NT2/D1 (cell line): Measurements from ENCODE around the gene NPY4R2.
"Not testable (repeated sequence)": the region's sequence is repeated elsewhere in the genome, so short reads cannot be mapped to it uniquely, and the experiment has no call there.

Experiments used
- DNase-seq: peaks from one replicate; pipeline ENCODE4 v3.0.0-alpha.2; 2011; ENCODE audit warnings: low read depth, low spot score
- H3K27me3 ChIP-seq: 2 replicates; pipeline ENCODE4 v1.6.0; 2011; ENCODE audit warnings: mild to moderate bottlenecking; ENCODE audit not compliant: insufficient read length, insufficient read depth
- H3K36me3 ChIP-seq: 2 replicates; pipeline ENCODE4 v1.6.1; 2011; ENCODE audit warnings: mild to moderate bottlenecking, low read length, mixed read lengths; ENCODE audit not compliant: insufficient read depth, insufficient read length
- H3K4me1 ChIP-seq: 2 replicates; pipeline ENCODE4 v1.5.1; 2011; ENCODE audit not compliant: insufficient read depth, insufficient read length
- H3K4me3 ChIP-seq: 2 replicates; pipeline ENCODE4 v1.5.1; 2011; ENCODE audit warnings: low read depth; ENCODE audit not compliant: insufficient read length
- H3K9ac ChIP-seq: 2 replicates; pipeline ENCODE4 v1.6.0; 2011; ENCODE audit warnings: low read depth; ENCODE audit not compliant: insufficient read length
- H3K9me3 ChIP-seq: 2 replicates; pipeline ENCODE4 v1.5.1; 2011; ENCODE audit warnings: mild to moderate bottlenecking, low read length; ENCODE audit not compliant: insufficient read depth

The NPY4R2 gene

DNA sequence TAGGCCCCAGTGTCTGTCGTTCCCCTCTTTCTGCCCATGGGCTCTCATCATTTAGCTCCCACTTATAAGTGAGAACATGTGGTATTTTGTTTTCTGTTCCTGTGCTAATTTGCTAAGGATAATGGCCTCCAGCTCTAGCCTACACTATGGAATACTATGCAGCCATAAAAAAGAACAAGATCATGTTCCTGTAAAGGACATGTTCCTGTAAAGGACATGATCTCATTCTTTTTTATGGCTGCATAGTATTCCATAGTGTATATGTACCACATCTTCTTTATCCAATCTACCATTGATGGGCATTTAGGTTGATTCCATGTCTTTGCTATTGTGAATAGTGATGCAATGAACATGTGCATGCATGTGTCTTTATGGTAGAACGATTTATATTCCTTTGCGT is 19.2 kb downstream of the NPY4R2 start:
- not testable (repeated sequence) for H3K9ac ChIP-seq, H3K36me3 ChIP-seq, H3K4me1 ChIP-seq, DNase-seq, H3K27me3 ChIP-seq, H3K9me3 ChIP-seq, H3K4me3 ChIP-seq

DNA sequence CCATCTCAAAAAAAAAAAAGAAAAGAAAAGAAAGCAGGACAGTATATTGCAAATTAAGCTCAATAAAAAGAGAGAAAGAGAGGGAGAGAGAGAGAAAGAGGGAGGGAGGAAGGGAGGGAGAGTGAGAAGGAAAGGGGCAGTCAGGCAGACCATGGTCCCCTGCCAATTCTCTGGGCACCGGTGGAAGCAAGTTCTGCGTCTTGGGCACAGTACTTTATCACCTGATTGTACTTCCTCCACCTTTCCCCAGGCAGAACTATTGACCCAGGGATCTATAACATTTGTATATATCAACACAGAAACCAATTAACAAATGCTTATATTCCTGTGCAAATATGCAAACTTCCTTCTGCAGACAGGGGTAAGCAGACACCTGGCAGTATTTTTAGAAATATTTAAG is 22.4 kb downstream of the NPY4R2 start:
- not testable (repeated sequence) for DNase-seq, H3K4me1 ChIP-seq, H3K4me3 ChIP-seq, H3K9me3 ChIP-seq, H3K27me3 ChIP-seq, H3K36me3 ChIP-seq, H3K9ac ChIP-seq

DNA sequence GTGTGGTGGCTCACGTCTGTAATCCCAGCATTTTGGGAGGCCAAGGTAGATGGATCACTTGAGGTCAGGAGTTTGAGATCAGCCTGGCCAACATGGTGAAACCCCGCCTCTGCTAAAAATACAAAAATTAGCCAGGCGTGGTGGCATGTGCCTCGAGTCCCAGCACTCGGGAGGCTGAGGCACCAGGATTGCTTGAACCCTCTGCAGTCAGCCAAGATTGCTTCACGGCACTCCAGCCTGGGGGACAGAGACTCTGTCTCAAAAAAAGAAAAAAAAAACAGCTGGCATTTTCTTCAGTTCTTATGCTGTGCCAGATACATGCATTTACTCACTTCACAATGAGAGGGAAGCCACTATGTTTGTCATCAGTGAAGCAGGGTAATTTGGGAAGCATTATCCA is 22.9 kb downstream of the NPY4R2 start:
- not testable (repeated sequence) for H3K4me3 ChIP-seq, DNase-seq, H3K9ac ChIP-seq, H3K9me3 ChIP-seq, H3K27me3 ChIP-seq, H3K4me1 ChIP-seq, H3K36me3 ChIP-seq

DNA sequence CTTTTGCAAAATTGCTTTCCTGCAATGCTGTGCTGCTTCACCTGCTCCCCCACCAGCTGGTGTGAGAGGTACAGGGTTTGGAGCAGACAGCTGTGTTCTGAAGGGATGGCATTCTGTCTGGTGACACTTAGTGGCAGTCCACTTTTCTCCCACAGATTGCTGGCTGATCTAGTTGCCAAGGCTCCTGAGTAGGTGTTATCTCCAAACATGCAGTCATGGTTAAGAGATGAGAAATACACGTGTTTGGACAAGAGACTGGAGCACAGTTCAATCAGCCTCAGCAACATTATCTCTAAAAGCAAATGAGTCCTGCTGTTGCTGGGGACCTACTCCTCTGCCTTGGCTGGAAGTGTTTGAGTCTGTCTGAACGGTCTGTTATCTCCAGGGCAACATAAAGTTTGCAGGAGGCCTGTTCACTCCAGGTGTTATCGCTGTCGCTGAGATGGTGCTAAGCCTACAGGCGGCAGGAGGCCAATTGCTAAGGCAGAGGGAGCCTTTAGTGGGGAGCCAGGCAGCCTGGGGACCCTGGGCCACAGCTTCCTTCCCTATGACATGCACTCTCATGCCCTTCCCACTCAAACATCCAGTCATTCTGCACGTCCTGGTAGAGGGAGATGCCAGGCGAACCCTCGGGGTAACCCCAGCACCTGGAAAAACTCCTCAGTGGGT is 24.0 kb downstream of the NPY4R2 start:
- H3K4me3 ChIP-seq, H3K9me3 ChIP-seq, H3K27me3 ChIP-seq, DNase-seq, H3K36me3 ChIP-seq, H3K9ac ChIP-seq, H3K4me1 ChIP-seq: not testable (repeated sequence)

DNA sequence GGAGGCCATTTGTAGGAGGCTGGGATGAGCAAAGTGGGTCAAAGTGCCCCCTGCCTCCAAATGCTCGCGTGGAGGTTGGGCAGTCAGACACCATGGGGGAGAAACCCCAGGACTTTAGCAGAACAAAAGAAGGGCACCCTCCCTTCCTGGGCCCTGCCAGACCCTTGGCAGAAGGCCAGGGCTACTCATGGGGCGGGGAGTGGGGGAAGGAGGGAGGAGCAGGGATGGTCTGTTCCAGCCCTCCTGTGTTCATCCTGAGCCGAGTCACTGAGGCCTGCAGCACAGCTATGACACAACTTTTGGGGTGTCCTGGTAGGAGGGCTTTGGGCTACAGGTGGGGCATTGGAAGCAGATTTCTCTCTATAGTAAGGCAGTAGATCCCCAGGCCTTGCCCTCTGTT is 24.9 kb downstream of the NPY4R2 start:
- H3K9ac ChIP-seq, H3K9me3 ChIP-seq: not testable (repeated sequence)

DNA sequence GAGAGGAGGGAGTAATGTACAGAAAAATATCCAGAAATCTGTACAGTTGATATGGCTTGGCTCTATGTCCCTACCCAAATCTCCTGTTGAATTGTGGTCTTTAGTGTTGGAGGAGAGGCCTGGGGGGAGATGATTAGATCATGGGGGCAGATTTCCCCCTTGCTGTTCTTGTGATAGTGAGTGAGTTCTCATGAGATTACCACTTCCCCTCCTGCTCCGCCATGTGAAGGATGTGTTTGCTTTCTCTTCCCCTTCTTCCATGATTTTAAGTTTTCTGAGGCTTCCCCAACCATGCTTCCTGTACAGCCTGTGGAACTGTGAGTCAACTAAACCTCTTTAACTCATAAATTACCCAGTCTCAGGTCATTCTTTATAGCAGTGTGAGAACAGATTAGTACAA is 29.0 kb downstream of the NPY4R2 start:
- H3K36me3 ChIP-seq, H3K4me3 ChIP-seq, DNase-seq, H3K4me1 ChIP-seq, H3K9ac ChIP-seq, H3K27me3 ChIP-seq, H3K9me3 ChIP-seq: not testable (repeated sequence)

More for the DNA sequence above, 24.9 kb downstream of the NPY4R2 start:
- H3K27me3 ChIP-seq, H3K4me3 ChIP-seq, H3K4me1 ChIP-seq, DNase-seq, H3K36me3 ChIP-seq: not testable (repeated sequence)

DNA sequence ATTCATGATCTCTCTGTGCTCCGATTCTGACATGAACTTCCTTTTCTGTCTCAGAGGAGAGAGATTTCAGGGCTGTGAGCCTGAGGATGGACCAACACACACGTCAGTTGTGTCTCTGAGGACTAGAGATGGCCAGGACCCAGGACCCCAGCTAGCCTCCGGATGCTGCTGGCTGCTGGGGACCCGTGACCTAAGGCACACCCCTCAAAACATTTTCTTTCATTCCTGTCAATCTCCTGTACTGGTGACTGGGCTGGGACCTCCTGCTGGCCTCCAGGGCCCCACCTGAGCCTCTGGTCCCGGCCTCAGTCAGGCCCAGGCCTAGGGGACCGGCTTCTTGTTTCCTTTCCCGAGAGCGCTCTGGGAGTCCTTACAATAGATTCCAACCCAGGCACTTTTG is 38.7 kb downstream of the NPY4R2 start:
- not testable (repeated sequence) for H3K4me3 ChIP-seq, H3K9me3 ChIP-seq, DNase-seq, H3K27me3 ChIP-seq, H3K4me1 ChIP-seq, H3K9ac ChIP-seq, H3K36me3 ChIP-seq

DNA sequence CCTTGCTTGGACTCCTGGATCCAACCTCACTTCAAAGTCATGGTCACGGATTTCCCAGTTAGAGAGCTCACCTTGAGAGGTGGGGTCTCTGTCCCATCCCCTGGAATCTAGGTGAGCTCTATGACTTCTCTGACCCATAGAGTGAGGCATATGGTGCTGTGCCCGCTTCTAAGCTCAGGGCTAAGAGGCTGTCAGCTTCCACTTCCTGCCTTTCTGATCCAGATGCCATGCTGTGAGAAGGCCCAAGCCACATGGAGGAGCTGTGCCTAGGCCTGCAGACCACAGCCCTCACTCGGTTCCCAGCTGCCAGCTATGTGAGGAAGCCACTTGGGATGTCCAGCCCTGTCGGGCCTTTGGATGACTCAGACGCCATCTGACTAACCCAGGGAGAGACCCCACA is 41.2 kb downstream of the NPY4R2 start:
- H3K4me1 ChIP-seq, H3K4me3 ChIP-seq, DNase-seq, H3K36me3 ChIP-seq, H3K27me3 ChIP-seq, H3K9me3 ChIP-seq, H3K9ac ChIP-seq: not testable (repeated sequence)

DNA sequence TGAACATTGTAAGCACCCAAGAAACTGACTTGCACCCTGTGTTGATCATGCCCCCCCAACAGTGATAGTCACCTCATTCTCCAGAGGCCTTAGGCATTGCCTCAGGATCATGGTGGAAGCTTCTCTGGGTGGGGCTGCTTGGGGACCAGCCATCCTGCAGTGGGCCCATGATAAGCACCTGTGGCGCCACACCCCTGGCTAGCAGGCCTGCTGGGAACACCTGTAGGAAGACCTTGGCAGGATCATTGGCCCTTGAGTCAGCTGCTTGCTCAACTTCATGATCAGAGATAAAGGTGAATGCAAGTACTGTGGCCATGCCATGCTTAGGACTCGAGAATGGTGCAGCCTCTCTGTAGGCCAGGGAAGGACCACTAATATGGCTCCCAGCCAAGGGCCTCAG is 42.2 kb downstream of the NPY4R2 start:
- H3K4me3 ChIP-seq, H3K27me3 ChIP-seq, H3K9me3 ChIP-seq, H3K36me3 ChIP-seq, H3K9ac ChIP-seq, H3K4me1 ChIP-seq, DNase-seq: not testable (repeated sequence)

DNA sequence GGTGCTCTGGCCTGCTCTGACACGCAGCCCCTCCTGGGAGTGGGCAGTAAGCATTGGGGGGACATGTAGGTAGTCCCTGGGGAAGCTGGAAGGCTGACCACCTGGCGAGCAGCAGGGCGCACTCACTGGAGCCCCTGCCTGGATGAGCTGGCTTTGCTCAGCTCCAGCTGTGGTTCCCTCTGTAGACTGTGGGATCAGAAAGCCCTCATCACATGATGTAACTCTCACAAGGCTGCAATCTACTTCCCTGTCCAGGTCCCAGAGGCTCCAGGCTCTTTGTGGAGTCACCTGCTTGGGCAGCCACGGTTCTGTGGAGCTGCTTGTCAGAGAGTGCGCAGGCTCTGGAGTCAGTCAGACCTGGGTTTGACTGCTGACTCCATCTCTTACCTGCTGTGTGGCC is 44.3 kb downstream of the NPY4R2 start:
- not testable (repeated sequence) for H3K36me3 ChIP-seq, H3K4me3 ChIP-seq, H3K27me3 ChIP-seq, H3K9me3 ChIP-seq, H3K9ac ChIP-seq, DNase-seq, H3K4me1 ChIP-seq

DNA sequence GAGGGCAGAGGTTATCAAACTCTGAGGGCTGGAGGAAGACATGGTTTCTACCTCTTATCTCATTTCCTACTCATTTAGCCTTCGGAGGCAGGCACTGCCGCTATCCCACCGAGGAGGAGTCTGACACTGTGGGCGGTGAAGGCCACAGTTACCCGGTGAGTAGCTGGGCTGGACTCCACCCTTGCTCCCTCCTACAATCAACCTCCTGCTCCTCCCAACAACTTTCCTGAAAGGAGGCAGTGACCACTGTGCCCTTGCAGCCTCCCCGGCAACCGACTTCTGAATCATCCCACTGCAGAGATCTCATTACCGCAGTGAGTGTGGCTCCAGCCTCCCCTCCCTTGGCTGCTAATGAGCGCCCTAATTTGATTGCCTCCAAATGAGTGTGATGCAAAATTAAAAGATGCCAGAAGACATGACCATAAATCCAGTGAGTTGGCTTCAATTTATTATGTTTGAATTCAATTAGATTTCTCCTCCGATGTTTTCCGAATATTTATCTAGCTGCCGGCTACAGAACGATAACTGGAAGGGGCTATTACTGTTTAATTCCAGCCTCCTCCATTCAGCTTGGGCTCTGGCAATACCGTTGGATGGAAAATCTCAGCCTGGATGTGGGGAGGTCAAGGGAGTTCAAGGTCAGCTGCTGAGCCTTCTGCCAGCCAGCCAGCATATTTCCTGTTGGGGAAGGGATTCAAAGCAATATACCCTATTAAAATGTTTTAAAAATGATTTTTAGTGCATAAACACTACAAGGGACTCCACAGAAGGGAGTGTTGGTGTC is 46.0 kb downstream of the NPY4R2 start:
- H3K4me1 ChIP-seq, DNase-seq, H3K27me3 ChIP-seq, H3K4me3 ChIP-seq, H3K9me3 ChIP-seq, H3K9ac ChIP-seq, H3K36me3 ChIP-seq: not testable (repeated sequence)

DNA sequence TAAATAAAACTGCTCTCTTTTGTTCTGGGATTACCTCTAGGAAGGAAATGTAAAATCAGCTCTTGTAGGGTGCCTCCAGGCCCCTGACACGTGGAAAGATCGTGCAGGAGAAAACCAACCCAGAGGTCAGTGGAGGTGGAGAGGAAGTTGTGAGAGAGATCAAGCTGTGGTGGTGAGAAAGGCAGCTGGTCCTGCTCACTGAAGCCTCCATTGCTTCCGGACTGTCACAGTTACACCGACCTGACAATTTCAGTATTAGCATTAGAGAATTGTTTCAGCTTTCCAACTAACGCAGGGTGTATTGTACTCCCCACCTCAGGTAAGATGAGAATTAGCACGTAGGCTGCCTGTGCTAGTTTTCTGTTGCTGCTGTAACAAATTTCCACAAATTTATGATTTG is 50.5 kb downstream of the NPY4R2 start:
- not testable (repeated sequence) for H3K4me3 ChIP-seq, DNase-seq, H3K36me3 ChIP-seq

More for the DNA sequence above, 50.5 kb downstream of the NPY4R2 start:
- not testable (repeated sequence) for H3K4me1 ChIP-seq, H3K9ac ChIP-seq, H3K9me3 ChIP-seq, H3K27me3 ChIP-seq
